Nephron (organoid): ENCODE results near the gene ARAP1.

Source experiments
- H3K27ac Mint-ChIP-seq, 3 experiments: 2 replicates each; pipeline ENCODE4 v1.8.0; 2020; ENCODE audit warnings: mixed read lengths in 3 of 3, mild to moderate bottlenecking in 2 of 3, moderate library complexity in 1 of 3
- H3K27me3 Mint-ChIP-seq: 2 replicates; pipeline ENCODE4 v1.8.0; 2021; ENCODE audit warnings: low read depth, mild to moderate bottlenecking, moderate library complexity, mixed read lengths
- H3K36me3 Mint-ChIP-seq: 2 replicates; pipeline ENCODE4 v1.8.0; 2020; ENCODE audit warnings: low read depth, mixed read lengths
- H3K4me1 Mint-ChIP-seq: 2 replicates; pipeline ENCODE4 v1.8.0; 2020; ENCODE audit warnings: mixed read lengths
- H3K4me3 Mint-ChIP-seq, 3 experiments: 2 replicates each; pipeline ENCODE4 v1.8.0; 2020; ENCODE audit warnings: mild to moderate bottlenecking in 3 of 3, mixed read lengths in 3 of 3, moderate library complexity in 2 of 3
- H3K9me3 Mint-ChIP-seq: 2 replicates; pipeline ENCODE4 v1.8.0; 2020; ENCODE audit warnings: mixed read lengths
- TF ChIP-seq, protein P1 (sequence below), 3 experiments: fragments of 200-600 bp; sonication (generic); IDR thresholded peaks; one replicate each; pipeline ENCODE4 v1.5.0; 2021; ENCODE audit warnings: antibody characterized with exemption in 3 of 3; ENCODE audit not compliant: unreplicated experiment in 3 of 3

Gene ARAP1

DNA sequence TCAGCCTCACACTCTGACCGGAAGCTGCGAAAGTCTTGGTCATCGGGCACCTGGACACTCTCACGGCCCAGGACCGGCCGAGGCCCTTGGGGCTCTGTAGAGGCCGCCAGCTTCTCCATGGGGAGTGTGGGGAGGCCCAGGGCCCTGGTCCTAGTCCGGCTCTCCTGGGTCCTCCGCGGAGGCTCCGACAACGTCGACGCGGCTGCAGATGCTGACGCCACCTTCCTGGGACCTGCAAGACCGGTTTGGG is 28.8 kb upstream of the ARAP1 start:
- H3K4me1 Mint-ChIP-seq: peaks cover 26% of the 10 kb centered on the region
- no peak overlapping the region for H3K27ac Mint-ChIP-seq
- H3K27me3 Mint-ChIP-seq: peaks cover 4% of the 10 kb centered on the region
- H3K36me3 Mint-ChIP-seq: no peaks in the 10 kb centered on the region
- H3K9me3 Mint-ChIP-seq: no peaks in the 10 kb centered on the region
- TF ChIP-seq, protein P1, sequence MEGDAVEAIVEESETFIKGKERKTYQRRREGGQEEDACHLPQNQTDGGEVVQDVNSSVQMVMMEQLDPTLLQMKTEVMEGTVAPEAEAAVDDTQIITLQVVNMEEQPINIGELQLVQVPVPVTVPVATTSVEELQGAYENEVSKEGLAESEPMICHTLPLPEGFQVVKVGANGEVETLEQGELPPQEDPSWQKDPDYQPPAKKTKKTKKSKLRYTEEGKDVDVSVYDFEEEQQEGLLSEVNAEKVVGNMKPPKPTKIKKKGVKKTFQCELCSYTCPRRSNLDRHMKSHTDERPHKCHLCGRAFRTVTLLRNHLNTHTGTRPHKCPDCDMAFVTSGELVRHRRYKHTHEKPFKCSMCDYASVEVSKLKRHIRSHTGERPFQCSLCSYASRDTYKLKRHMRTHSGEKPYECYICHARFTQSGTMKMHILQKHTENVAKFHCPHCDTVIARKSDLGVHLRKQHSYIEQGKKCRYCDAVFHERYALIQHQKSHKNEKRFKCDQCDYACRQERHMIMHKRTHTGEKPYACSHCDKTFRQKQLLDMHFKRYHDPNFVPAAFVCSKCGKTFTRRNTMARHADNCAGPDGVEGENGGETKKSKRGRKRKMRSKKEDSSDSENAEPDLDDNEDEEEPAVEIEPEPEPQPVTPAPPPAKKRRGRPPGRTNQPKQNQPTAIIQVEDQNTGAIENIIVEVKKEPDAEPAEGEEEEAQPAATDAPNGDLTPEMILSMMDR (IDR thresholded peaks at IDR 0.05; ENCODE audit: unreplicated experiment in 3 of 3): no peak
- H3K4me3 Mint-ChIP-seq: peak overlapping the region; percentile 70 to 84 (median 77)

DNA sequence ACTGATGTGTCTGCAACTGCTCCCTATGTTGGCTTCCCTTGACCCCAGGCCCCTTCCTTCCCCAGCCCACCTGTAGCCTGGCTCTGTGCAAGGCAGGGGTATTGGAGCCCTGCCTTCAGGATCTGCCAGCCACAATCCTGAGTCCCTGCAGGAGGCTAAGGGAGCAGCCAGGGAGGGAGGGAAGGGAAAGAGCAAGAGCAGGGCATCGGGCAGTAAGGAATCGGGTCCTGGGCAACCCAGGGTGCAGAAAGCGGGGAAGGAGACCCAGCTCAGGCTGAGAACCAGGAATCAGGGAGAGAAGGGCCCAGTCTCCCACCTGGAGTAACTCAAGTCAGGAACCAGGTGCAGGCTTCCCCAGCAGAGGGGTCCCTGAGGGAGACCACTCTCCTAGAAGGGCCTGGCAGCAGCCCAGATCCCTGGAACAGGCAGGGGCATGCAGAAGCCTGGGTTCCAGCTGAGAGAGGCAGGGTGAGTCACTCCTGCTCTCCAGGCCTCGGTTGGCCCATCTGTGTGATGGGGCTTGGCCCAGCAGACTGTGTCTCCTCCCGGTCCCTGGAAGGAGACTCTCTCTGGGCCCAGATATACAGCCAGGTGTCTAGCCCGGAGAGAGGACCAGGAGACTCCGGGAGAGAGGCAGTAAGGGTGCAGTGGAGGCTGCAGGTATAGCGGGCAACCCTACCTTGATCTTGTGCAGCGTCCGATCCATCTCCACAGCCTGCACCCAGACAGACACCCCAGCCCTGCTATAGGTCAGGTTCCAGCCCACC is 28.3 kb upstream of the ARAP1 start:
- Mint-ChIP-seq H3K9me3 (no peaks in the 10 kb centered on the region), H3K27me3 (peaks cover 4% of the 10 kb centered on the region), H3K36me3 (no peaks in the 10 kb centered on the region), H3K4me1 (peaks cover 30% of the 10 kb centered on the region), H3K27ac (no peak overlapping the region), H3K4me3 (peak overlapping the region; percentile 70 to 84 (median 77))
- TF ChIP-seq, protein P1 (IDR thresholded peaks at IDR 0.05; ENCODE audit: unreplicated experiment in 3 of 3): no peak

DNA sequence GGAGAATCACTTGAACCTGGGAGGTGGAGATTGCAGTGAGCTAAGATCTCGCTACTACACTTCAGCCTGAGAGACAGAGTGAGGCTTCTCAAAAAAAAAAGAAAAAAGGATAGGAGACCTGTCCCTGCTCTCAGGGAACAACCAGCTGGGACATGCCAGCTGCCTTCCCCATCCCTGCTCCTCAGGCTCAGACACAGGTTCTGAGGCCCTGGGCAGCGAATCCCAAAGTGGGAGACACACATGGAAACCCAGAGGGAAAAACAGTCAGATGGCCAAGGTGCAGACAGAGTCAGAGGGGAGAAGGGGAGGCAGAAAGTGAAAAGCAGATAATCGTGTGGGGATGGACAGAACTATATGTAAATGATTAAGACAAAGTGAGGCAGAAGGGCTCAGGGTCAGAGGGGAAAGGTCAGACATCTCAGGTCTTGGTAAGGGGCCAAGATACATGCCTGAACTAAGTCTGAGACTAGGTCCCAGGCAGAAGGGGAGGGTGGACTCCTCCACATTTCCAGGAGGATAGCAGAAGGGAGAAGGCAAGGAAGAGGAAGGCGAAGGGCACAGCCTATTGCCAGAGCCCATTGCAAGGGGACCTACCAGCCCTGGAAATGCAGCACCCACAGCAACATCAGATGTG is 27.4 kb upstream of the ARAP1 start:
- Mint-ChIP-seq H3K4me3 (peak overlapping the region; percentile 70 to 84 (median 77)), H3K27me3 (peaks cover 9% of the 10 kb centered on the region), H3K4me1 (peaks cover 39% of the 10 kb centered on the region), H3K9me3 (no peaks in the 10 kb centered on the region), H3K27ac (peak overlapping the region; percentile 1 to 75 (median 54)), H3K36me3 (no peaks in the 10 kb centered on the region)
- TF ChIP-seq, protein P1 (IDR thresholded peaks at IDR 0.05; ENCODE audit: unreplicated experiment in 3 of 3): no peak

DNA sequence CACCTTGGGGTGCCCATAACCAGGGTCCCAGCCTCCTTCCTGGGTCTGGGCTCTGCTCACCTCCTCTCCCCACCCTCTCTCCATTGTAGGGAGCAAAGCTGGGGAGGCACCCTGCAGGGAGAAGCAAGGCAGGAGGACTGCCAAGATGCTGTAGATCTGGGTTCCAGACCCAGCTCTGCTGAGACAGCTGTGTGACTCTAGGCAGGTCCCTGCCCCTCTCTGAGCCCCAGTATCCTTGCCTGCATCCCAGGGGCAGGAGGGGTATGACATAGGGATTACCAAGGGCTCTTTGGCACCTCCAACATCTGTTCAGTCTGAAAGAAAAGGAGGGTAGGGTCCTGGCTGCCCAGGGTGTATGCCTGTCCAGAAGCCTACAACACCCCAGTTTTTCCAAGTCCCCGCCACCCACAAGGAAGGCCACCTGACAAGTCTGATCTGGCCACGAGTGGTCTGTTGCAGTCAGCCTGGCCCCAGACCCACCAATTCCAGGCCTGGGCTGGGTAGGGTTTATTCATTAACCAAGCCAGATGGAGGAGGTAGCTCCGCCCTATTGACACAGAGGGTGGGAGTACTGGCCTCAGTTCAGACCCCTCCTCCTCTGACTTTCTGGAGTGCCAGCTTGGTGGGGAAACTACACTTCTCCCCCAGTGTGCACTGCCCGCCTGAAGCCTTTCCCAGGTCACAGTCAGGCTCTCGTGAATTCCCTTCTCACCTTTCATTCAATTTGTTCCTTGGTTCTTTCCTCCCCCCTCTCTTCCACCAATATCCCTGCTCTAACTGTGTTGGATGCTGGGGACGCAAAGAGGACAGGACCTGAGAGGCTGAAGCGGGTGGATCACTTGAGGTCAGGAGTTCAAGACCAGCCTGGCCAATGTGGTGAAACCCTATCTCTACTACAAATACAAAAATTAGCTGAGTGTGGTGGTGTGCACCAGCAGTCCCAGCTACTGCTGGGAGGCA is 26.6 kb upstream of the ARAP1 start:
- TF ChIP-seq, protein P1 (IDR thresholded peaks at IDR 0.05; ENCODE audit: unreplicated experiment in 3 of 3): no peak
- Mint-ChIP-seq H3K4me3 (peak overlapping the region; percentile 70 to 84 (median 77)), H3K4me1 (peaks cover 43% of the 10 kb centered on the region), H3K9me3 (no peaks in the 10 kb centered on the region), H3K36me3 (no peaks in the 10 kb centered on the region), H3K27ac (peak overlapping the region; percentile 1 to 75 (median 54)), H3K27me3 (peaks cover 9% of the 10 kb centered on the region)

DNA sequence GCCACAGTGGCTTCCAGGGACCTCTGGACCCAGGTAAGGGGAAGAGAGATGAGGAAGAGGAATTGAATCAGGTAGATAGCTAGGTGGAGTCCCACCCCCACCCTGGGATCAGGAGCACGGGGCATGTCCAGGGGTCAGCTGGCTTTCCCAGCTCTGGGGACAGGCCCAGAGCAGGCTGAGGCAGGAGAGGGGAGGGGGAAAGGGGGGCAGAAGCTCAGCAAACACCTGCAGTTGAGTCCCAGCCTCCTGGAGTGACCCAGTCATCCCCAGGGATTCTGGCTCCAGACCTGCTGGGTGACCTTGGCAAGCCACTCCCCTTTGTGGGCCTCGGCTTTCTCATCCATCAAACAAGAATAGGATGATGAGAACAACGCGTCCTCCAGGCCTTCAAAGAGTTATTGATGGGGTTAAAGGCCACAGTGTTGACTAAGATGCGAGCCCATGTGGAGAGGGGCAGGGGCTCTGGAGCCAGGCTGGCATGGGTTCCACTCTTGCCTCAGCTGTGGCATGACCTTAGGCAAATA is 25.6 kb upstream of the ARAP1 start:
- TF ChIP-seq, protein P1 (IDR thresholded peaks at IDR 0.05; ENCODE audit: unreplicated experiment in 3 of 3): no peak
- Mint-ChIP-seq H3K27me3 (peaks cover 9% of the 10 kb centered on the region), H3K4me1 (peaks cover 49% of the 10 kb centered on the region)

More for the DNA sequence above, 25.6 kb upstream of the ARAP1 start:
- no peaks in the 10 kb centered on the region for H3K36me3 Mint-ChIP-seq
- no peaks in the 10 kb centered on the region for H3K9me3 Mint-ChIP-seq
- no peak overlapping the region for H3K27ac Mint-ChIP-seq
- peak overlapping the region in 2 of 3 experiments; percentile 17 to 34 for H3K4me3 Mint-ChIP-seq
